ENCODE results near the gene PBX3.

Gene PBX3

GRCh38 chr9:125894566-125894965 lies 147.4 kb downstream of the PBX3 start:
- no peak for TF ChIP-seq CTCF (IDR thresholded peaks at IDR 0.05; ENCODE audit: low read depth, low read length)
- in situ Hi-C loops (cut with HindIII; ENCODE audit: low sequenced_read_pairs), result no loop called here
- no peak for DNase-seq (ENCODE audit: low read depth, low spot score)
- H3K4me3 ChIP-seq (ENCODE audit: low read depth, low read length), result no peak overlapping the region

GRCh38 chr9:125896404-125896803 lies 149.2 kb downstream of the PBX3 start:
- TF ChIP-seq CTCF (IDR thresholded peaks at IDR 0.05; ENCODE audit: low read depth, low read length), result no peak
- in situ Hi-C loops (cut with HindIII; ENCODE audit: low sequenced_read_pairs), result no loop called here
- DNase-seq (ENCODE audit: low read depth, low spot score), result no peak
- no peak overlapping the region for H3K4me3 ChIP-seq (ENCODE audit: low read depth, low read length)

- in situ Hi-C loops (cut with HindIII; ENCODE audit: low sequenced_read_pairs), result no loop called here
- DNase-seq (ENCODE audit: low read depth, low spot score), result no peak
- H3K4me3 ChIP-seq (ENCODE audit: low read depth, low read length), result no peak overlapping the region
- no peak for TF ChIP-seq CTCF (IDR thresholded peaks at IDR 0.05; ENCODE audit: low read depth, low read length)
Observed at GRCh38 chr9:125896964-125897363, 149.8 kb downstream of the PBX3 start.

- in situ Hi-C loops (cut with HindIII; ENCODE audit: low sequenced_read_pairs), result no loop called here
- TF ChIP-seq CTCF (IDR thresholded peaks at IDR 0.05; ENCODE audit: low read depth, low read length), result no peak
- DNase-seq (ENCODE audit: low read depth, low spot score), result no peak
- H3K4me3 ChIP-seq (ENCODE audit: low read depth, low read length), result no peak overlapping the region
Observed at GRCh38 chr9:125897481-125897880, 150.3 kb downstream of the PBX3 start.

- DNase-seq (ENCODE audit: low read depth, low spot score), result no peak
- in situ Hi-C loops (cut with HindIII; ENCODE audit: low sequenced_read_pairs), result no loop called here
- no peak for TF ChIP-seq CTCF (IDR thresholded peaks at IDR 0.05; ENCODE audit: low read depth, low read length)
- H3K4me3 ChIP-seq (ENCODE audit: low read depth, low read length), result no peak overlapping the region
Observed at GRCh38 chr9:125902214-125902613, 155.0 kb downstream of the PBX3 start.

GRCh38 chr9:125902831-125903512 lies 155.8 kb downstream of the PBX3 start:
- DNase-seq (ENCODE audit: low read depth, low spot score), result no peak
- no peak overlapping the region for H3K4me3 ChIP-seq (ENCODE audit: low read depth, low read length)
- in situ Hi-C loops (cut with HindIII; ENCODE audit: low sequenced_read_pairs), result no loop called here
- TF ChIP-seq CTCF (IDR thresholded peaks at IDR 0.05; ENCODE audit: low read depth, low read length), result no peak
